HepG2 (cell line): ENCODE results near the gene CYP4F2.

Source experiments
- MLXIP ChIP-seq: sonication (generic); formaldehyde crosslinking; IDR thresholded peaks from 2 replicates; pipeline ENCODE4 v1.9.0; 2021; ENCODE audit warnings: missing genetic modification reagents, borderline replicate concordance
- POLR2A ChIP-seq, 2 experiments: IDR thresholded peaks; 2 replicates each; pipeline ENCODE4 v1.6.1; 2011; ENCODE audit warnings: low read depth in 2 of 2, low read length in 2 of 2, mild to moderate bottlenecking in 1 of 2, moderate library complexity in 1 of 2; ENCODE audit not compliant: insufficient read depth in 1 of 2
- SALL1 ChIP-seq: sonication (generic); formaldehyde crosslinking; IDR thresholded peaks from 2 replicates; pipeline ENCODE4 v1.8.0; 2022; ENCODE audit warnings: mild to moderate bottlenecking, missing genetic modification reagents
- YY1 ChIP-seq: IDR thresholded peaks from 2 replicates; pipeline ENCODE4 v1.6.1; 2011; ENCODE audit warnings: low read length, low read depth, moderate library complexity, mild to moderate bottlenecking; ENCODE audit not compliant: insufficient read depth, insufficient replicate concordance
- ZNF274 ChIP-seq: sonication (generic); formaldehyde crosslinking; IDR thresholded peaks from 2 replicates; pipeline ENCODE4 v1.5.1; 2020; ENCODE audit warnings: mild to moderate bottlenecking, missing genetic modification reagents

GRCh38 chr19:15905026-15905425 lies 7.2 kb upstream of the CYP4F2 start:
- TF ChIP-seq POLR2A (IDR thresholded peaks at IDR 0.05; ENCODE audit: insufficient read depth in 1 of 2, low read depth in 2 of 2, low read length in 2 of 2) (no peak), ZNF274 (CRISPR knock-in tag) (no peak), YY1 (no peak), SALL1 (CRISPR knock-in tag) (no peak), MLXIP (CRISPR knock-in tag) (no peak)
